ENCODE measurements around the gene POR.

- TF ChIP-seq CTCF (IDR thresholded peaks at IDR 0.05 in 8 of 11, conservative IDR thresholded peaks at IDR 0.05 in 3 of 11), result no peak
- TF ChIP-seq POLR2A (IDR thresholded peaks at IDR 0.05), result no peak
These were observed 8.1 kb downstream of the POR start for GRCh38 chr7:75922966-75923603.
